NCI-H82 (cell line): ENCODE measurements around the gene DEK.
A peak's percentile ranks its signal among the peaks of the same experiment; 100 is the strongest.
"Not testable (repeated sequence)": the region's sequence is repeated elsewhere in the genome, so short reads cannot be mapped to it uniquely, and the experiment has no call there.

Experiments used
- DNase-seq: peaks from one replicate; lab custom pipeline; 2025; lab: John Stamatoyannopoulos, UW

The DEK gene

DNA sequence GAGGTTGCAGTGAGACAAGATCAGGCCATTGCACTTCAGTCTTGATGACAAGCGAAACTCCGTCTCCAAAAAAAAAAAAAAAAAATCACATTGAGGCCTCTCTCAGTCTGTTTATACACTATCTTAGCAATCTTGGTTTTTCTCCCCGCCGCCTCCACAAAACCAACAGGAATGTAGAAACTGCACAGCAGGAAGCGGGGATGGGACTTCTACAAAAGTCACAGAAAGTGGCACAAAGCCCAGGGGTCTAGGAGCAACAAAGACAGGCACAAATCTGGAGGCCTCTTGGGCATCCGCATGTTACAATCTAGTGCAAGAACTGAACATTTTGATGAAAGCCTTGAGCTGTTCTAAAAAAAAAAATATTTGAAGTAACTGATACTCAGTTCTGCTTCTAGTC, 60.5 kb downstream of the DEK start:
- DNase-seq: no peak

DNA sequence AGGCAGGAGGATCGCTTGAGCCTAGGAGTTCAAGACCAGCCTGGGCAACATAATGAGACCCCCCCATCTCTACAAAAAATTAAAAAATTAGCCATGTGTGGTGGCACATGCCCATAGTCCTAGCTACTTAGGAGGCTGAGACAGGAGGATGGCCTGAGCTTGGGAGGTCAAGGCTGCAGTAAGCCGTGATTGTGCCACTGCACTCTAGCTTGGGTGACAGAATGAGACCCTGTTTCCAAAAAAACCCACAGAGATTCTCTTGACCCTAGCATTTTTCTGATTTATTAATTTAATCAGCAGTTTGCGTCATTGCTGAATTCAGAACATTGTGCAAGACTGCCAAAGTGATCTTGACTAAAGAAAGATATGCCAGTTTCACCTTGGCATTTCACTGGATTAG, 72.3 kb downstream of the DEK start:
- DNase-seq: no peak

DNA sequence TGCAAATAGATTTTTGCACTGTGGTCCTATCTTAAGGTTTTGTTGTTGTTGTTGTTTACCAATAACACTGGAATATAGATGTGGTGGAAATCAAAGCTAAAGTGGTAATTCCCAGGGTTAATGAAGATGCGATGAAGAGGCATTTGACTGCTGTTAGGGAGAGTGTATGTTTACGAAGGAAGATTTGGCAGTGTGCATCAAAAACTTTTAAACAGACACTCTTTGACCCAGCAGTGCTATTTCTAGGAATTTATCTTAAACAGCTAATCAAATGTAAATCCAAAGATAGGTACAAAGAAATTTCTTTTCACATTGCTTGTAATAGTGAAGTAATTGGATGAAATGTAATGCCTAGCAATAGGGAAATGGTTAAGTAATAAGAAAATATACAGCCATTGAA, 75.1 kb downstream of the DEK start:
- no peak for DNase-seq

DNA sequence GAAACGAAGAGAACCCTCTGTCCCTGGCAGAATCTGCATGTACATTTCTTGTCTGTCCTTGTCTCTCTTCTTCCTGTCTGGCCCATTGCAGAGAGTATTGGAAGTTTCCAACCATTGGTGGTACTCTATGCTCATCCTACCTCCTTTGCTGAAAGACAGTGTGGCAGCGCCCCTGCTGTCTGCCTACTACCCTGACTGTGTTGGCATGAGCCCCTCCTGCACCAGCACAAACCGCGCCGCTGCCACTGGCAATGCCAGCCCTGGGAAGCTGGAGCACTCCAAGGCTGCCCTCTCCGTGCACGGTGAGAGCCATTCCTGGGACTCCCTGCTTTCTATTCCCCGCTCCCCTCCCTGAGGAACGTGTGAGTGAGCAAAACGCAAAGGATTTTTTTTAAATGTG, 76.6 kb downstream of the DEK start:
- DNase-seq: no peak

DNA sequence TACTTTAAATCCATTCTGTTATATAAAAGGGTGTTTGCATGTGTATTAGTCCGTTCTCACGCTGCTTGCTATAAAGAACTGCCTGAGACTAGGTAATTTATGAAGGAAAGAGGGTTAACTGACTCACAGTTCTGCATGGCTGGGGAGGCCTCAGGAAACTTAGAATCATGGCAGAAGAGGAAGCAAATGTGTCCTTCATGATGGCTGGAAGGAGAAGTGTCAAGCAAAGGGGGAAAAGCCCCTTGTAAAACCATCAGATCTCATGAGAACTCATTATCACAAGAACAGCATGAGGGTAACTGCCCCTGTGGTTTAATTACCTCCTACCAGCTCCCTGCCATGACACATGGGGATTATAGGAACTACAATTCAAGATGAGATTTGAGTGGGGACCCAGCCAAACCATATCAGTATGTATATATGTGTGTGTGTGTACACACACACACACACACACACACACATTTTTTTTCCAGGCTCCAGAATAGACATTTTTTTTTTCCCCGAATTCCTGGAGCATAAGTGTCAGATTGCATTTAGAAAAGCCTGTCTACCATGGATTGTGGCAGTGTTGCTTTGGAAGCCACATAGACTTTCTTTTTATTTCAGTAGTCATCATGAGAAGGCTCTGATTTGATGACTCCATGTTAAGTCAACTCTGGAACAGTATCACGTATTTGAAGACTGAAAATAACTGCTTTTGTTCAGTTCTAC, 77.6 kb downstream of the DEK start:
- DNase-seq: peak; percentile 13

DNA sequence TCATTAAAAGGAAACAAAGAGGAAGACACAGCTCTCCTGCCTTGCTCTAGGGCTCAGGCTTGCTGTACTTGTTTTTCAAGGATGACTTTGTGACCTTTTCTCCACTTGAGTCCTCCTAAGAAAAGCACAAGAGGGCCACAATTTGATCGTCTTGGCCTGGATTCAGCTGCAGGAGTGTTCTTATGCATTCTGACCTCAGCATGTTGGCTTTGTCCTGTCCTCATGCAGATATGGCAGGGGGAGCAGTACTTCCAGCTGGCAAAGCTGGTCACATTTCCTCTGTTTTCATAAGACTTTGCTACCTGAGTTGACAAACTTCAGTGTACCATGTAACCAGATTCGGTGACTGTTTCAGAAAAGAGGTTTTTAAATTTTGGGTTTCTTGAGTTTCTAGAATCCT, 78.3 kb downstream of the DEK start:
- DNase-seq: no peak

DNA sequence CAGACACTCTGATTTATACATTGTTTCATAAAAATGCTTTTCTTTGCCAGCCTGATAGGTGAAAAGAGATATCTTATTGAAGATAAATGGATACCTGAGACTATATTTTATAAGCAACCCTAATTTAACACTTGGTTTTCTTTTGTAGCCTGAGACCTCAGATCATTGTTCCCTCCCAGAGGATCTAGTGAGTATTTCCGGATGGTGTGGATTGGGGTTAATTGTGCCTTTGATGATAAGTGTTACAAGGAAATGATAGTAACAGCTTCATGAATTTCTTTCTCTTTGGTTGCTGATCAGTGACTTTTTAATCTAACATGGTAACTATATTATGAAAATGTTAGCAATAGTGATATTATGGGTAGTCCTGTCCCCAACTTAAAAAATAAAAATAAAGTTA, 78.7 kb downstream of the DEK start:
- DNase-seq: no peak

DNA sequence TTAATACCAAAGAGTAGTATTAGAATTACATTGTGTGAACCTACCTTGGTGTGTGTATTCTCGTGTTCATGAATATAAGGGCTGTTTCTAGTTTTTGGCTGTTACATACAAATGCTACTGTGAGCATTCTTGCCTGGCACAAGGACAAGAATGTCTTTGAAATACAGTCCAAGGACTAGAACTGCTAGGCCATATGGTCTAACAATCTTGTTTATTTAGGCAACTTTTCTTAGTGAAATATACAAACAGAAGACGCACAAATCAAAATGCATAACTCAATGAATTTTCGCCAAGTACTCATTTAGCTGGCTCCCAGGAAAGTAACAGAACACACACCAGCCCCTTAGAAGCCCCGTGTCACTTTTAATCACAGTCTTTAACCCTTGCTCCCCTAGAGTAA, 80.6 kb downstream of the DEK start:
- DNase-seq: no peak

DNA sequence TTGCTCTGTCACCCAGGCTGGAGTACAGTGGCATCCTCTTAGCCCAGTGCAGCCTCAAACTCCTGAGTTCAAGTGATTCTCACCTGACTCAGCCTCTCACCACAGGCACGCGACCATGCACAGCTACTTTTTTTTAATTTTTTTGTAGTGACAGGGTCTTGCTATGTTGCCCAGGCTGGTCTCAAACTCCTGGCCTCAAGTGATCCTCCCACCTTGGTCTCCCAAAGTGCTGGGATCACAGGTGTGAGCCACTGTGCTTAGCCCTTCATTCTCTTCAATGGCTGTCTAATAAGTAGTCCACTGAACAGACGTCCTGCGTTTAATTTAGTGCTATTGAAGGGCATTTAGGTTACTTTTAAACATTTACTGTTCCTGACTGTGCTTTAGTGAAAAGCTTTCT, 81.8 kb downstream of the DEK start:
- no peak for DNase-seq

DNA sequence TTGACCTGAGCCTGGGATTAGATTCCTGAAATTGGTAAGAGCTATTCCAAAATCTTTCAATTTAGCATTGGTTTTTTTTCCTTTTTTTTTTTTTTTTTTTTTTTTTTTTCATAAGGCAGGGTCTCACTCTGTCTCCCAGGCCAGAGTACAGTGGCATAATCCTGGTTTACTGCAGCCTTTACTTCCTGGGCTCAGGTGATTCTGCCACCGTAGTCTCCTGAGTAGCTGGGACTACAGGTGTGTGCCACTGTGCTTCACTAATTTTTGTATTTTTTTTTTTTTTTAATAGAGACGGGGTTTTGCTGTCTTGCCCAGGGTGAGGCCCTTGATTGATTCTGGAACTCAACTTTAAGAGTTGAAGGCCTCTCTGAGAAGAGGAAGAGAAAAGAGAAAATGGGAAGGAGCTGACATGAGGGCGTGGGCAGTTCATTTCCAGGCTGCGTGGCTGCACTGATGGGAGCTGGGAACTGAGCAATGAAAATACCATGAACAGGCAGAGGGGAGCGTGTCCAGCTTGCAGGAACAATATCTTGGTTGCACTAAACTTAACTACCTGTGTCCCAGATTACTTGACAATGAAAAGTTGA, 84.5 kb downstream of the DEK start:
- DNase-seq: no peak

DNA sequence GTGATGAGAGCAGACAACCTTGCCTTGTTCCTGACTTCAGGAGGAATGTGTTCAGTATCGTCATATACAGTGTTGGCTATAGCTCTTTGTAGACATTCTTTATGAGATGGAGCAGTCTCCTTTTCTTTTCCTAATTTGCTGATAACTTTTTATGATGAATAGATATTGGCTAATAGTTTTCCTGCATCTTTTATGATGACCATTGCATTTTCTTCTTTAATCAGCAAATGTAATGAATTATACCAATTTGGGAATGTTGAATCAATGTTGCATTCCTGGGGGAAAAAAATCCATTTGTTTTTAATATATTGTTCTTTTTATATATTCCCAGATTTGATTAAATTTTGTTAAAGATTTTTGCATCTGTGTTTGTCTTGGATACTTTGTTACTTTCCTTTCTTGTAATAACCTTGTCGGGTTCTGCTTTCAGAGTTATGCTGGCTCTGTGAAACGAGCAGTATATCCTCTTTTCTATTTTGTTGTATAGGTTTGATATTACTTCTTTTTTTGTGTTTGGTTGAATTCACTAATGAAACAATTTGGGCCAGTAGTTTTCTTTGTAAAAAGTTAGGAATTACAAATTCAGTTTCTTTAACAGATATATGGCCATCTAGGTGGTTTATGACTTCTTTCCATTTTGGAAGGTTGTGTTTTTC, 85.2 kb downstream of the DEK start:
- no peak for DNase-seq

DNA sequence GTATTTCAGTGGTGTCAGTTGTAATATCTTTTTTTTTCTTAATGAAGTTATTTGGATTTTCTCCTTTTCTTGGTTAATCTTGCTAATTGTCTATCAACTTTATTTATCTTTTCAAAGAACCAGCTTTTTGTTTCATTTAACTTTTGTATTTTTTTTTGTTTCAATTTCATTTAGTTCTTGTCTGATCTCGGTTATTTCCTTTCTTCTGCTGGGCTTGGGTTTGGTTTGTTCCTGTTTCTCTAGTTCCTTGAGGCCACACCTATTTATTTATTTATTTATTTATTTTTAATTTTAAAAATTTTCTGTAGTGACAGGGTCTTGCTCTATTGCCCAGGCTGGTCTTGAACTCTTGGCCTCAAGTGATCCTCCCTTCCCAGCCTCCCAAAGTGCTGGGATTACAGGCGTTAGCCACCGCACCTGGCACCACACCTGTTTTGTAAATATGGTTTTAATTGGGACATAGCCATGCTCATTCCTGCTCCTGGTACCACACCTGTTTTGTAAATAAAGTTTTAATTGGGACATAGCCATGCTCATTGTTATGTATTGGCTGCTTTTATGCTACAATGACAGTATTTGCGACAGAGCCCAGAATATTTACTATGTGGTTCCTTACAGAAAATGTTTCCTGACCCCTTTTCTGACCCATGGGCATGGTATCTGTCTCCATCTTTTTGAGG, 86.9 kb downstream of the DEK start:
- no peak for DNase-seq

DNA sequence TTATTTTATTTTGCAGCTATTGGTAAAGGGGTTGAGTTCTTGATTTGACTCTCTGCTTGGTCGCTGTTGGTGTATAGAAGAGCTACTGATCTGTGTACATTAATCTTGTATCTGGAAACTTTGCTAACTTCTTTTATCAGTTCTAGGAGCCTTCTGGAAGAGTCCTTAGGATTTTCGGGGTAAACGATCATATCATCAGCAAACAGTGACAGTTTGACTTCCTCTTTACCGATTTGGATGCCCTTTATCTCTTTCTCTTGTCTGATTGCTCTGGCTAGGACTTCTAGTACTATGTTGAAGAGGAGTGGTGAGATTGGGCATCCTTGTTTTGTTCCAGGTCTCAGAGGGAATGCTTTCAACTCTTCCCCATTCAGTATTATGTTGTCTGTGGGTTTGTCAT, 88.1 kb downstream of the DEK start:
- not testable (repeated sequence) for DNase-seq
